Sigmoid colon (tissue), 4 donors: ENCODE data around the gene IGF2R.
"Not testable (repeated sequence)": the region's sequence is repeated elsewhere in the genome, so short reads cannot be mapped to it uniquely, and the experiment has no call there.

Experiments
- EP300 ChIP-seq, 4 donors: sonication (generic); formaldehyde crosslinking; IDR thresholded peaks; one replicate each; pipeline ENCODE4 v1.6.1; 2017; ENCODE audit warnings: antibody characterized with exemption in 4 of 4
- POLR2A ChIP-seq, 2 donors: fragments of 450-650 bp; IDR thresholded peaks; one replicate each; pipeline ENCODE4 v1.6.1; 2016; ENCODE audit warnings: antibody characterized with exemption in 2 of 2, mild to moderate bottlenecking in 2 of 2, moderate library complexity in 2 of 2
- POLR2AphosphoS5 ChIP-seq, 4 donors: sonication (generic); formaldehyde crosslinking; IDR thresholded peaks; one replicate each; pipeline ENCODE4 v1.6.1; 2017; ENCODE audit warnings: antibody characterized with exemption in 4 of 4
- TF ChIP-seq, protein P1 (sequence below), 4 experiments: fragments of 450-650 bp in 3 of 4; fragments of 200-600 bp in 1 of 4; IDR thresholded peaks; one replicate each; pipeline ENCODE4 v1.5.1; 2016 to 2019; ENCODE audit warnings: antibody characterized with exemption in 4 of 4, mild to moderate bottlenecking in 3 of 4, moderate library complexity in 2 of 4

DNA sequence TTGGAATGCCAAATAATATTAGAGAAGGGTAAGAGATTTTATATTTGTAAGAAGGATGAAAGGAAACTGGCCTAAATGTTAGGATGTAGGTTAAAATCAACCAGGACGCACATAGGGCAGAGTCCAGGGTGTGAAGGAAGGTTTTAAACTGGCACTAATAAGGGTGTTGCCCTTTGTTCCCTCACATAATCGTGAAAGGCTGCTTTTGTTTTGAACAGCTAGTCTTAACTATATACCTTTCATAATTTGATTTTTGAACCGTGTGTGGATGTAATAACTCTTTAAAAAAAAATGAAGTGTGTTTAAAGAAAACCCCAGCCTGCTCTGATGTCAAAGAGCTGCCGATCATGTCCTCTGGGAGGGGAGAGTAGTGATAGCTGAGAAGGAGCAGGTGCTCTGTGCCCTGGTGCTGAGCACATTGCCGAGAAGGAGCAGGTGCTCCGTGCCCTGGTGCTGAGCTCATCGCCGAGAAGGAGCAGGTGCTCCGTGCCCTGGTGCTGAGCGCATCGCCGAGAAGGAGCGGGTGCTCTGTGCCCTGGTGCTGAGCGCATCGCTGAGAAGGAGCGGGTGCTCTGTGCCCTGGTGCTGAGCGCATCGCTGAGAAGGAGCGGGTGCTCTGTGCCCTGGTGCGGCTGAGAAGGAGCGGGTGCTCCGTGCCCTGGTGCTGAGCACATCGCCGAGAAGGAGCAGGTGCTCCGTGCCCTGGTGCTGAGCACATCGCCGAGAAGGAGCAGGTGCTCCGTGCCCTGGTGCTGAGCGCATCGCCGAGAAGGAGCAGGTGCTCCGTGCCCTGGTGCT lies 121.8 kb downstream of the IGF2R start:
- TF ChIP-seq, protein P1, sequence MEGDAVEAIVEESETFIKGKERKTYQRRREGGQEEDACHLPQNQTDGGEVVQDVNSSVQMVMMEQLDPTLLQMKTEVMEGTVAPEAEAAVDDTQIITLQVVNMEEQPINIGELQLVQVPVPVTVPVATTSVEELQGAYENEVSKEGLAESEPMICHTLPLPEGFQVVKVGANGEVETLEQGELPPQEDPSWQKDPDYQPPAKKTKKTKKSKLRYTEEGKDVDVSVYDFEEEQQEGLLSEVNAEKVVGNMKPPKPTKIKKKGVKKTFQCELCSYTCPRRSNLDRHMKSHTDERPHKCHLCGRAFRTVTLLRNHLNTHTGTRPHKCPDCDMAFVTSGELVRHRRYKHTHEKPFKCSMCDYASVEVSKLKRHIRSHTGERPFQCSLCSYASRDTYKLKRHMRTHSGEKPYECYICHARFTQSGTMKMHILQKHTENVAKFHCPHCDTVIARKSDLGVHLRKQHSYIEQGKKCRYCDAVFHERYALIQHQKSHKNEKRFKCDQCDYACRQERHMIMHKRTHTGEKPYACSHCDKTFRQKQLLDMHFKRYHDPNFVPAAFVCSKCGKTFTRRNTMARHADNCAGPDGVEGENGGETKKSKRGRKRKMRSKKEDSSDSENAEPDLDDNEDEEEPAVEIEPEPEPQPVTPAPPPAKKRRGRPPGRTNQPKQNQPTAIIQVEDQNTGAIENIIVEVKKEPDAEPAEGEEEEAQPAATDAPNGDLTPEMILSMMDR (IDR thresholded peaks at IDR 0.05) = not testable (repeated sequence)
- TF ChIP-seq EP300, POLR2A, POLR2AphosphoS5 (IDR thresholded peaks at IDR 0.05): not testable (repeated sequence)
